Liver (tissue), 9 donors: Measurements from ENCODE around the gene CFAP99. TPM values are rescaled to one million over a fixed set of nuclear protein-coding genes. Genes with fewer than 3 reads are reported as not detected.

Source experiments
- DNase-seq: peaks from one replicate; pipeline ENCODE4 v3.0.0-alpha.2; 2017; ENCODE audit warnings: low spot score
- H3K27ac ChIP-seq, 2 donors: one replicate each; pipeline ENCODE4 v1.7.0; 2013; ENCODE audit warnings: inconsistent platforms in 2 of 2, low read length in 2 of 2, control low read depth in 1 of 2, low read depth in 1 of 2, mild to moderate bottlenecking in 1 of 2
- H3K27me3 ChIP-seq, 4 donors: one replicate each; pipeline versions ENCODE4 v1.6.1 to v1.7.0; 2013; ENCODE audit warnings: low read length in 3 of 4, inconsistent platforms in 1 of 4, mild to moderate bottlenecking in 1 of 4, moderate library complexity in 1 of 4; ENCODE audit not compliant: control insufficient read depth in 4 of 4, insufficient read depth in 4 of 4
- H3K36me3 ChIP-seq, 4 donors: one replicate each; pipeline versions ENCODE4 v1.6.1 to v1.7.0; 2013; ENCODE audit warnings: low read length in 3 of 4, mild to moderate bottlenecking in 3 of 4, low read depth in 1 of 4, moderate library complexity in 1 of 4; ENCODE audit not compliant: control insufficient read depth in 4 of 4, insufficient read depth in 3 of 4
- H3K4me1 ChIP-seq, 4 donors: one replicate each; pipeline versions ENCODE4 v1.6.1 to v1.7.0; 2013; ENCODE audit warnings: low read length in 3 of 4, mild to moderate bottlenecking in 3 of 4, moderate library complexity in 1 of 4; ENCODE audit not compliant: control insufficient read depth in 4 of 4, insufficient read depth in 4 of 4
- H3K4me3 ChIP-seq, 3 donors: one replicate each; pipeline versions ENCODE4 v1.6.1 to v1.7.0; 2013; ENCODE audit warnings: low read length in 3 of 3, control low read depth in 1 of 3, low read depth in 1 of 3, mild to moderate bottlenecking in 1 of 3
- H3K9ac ChIP-seq, 2 donors: one replicate each; pipeline ENCODE4 v1.7.0; 2013; ENCODE audit warnings: low read length in 2 of 2, mild to moderate bottlenecking in 2 of 2, moderate library complexity in 2 of 2, control low read depth in 1 of 2, low read depth in 1 of 2
- H3K9me3 ChIP-seq, 4 donors: one replicate each; pipeline versions ENCODE4 v1.6.1 to v1.7.0; 2013; ENCODE audit warnings: low read length in 3 of 4; ENCODE audit not compliant: control insufficient read depth in 4 of 4
- EGR1 ChIP-seq, 2 donors: IDR thresholded peaks; 2 replicates each; pipeline ENCODE4 v1.6.1; 2016 to 2018; ENCODE audit warnings: antibody characterized with exemption in 2 of 2, low read depth in 2 of 2
- GABPA ChIP-seq, 2 donors: IDR thresholded peaks in 1 of 2; conservative IDR thresholded peaks in 1 of 2; 2 replicates each; pipeline ENCODE4 v1.6.1; 2016; ENCODE audit warnings: antibody characterized with exemption in 2 of 2, mild to moderate bottlenecking in 1 of 2, moderate library complexity in 1 of 2
- HNF4A ChIP-seq, 2 donors: conservative IDR thresholded peaks; 2 replicates each; pipeline ENCODE4 v1.6.1; 2016; ENCODE audit warnings: antibody characterized with exemption in 2 of 2, mild to moderate bottlenecking in 2 of 2
- HNF4G ChIP-seq: IDR thresholded peaks from 2 replicates; pipeline ENCODE4 v1.6.1; 2016; ENCODE audit warnings: antibody characterized with exemption
- JUND ChIP-seq, 2 donors: IDR thresholded peaks; 2 replicates each; pipeline ENCODE4 v1.6.1; 2016; ENCODE audit warnings: antibody characterized with exemption in 2 of 2
- NR2F2 ChIP-seq: IDR thresholded peaks from 2 replicates; pipeline ENCODE4 v1.6.1; 2016; ENCODE audit warnings: antibody characterized with exemption
- RAD21 ChIP-seq, 2 donors: IDR thresholded peaks; 2 replicates each; pipeline ENCODE4 v1.6.1; 2016; ENCODE audit warnings: antibody characterized with exemption in 2 of 2, mild to moderate bottlenecking in 2 of 2
- RXRA ChIP-seq, 2 donors: IDR thresholded peaks; 2 replicates each; pipeline ENCODE4 v1.6.1; 2017 to 2018; ENCODE audit warnings: antibody characterized with exemption in 2 of 2, mild to moderate bottlenecking in 1 of 2
- SP1 ChIP-seq: IDR thresholded peaks from 2 replicates; pipeline ENCODE4 v1.6.1; 2018; ENCODE audit warnings: antibody characterized with exemption, mild to moderate bottlenecking
- TAF1 ChIP-seq: conservative IDR thresholded peaks from 2 replicates; pipeline ENCODE4 v1.6.1; 2016; ENCODE audit warnings: antibody characterized with exemption, mild to moderate bottlenecking
- YY1 ChIP-seq: IDR thresholded peaks from 2 replicates; pipeline ENCODE4 v1.6.1; 2016; ENCODE audit warnings: antibody characterized with exemption, mild to moderate bottlenecking
- WGBS: extraction: QIAGEN DNeasy Blood & Tissue Kit; methylation state at CpG from one replicate; pipeline ENCODE4 v1.1.7; 2013; 5-methylcytosine and 5-hydroxymethylcytosine counted together
- polyA plus RNA-seq, 2 donors: library from polyadenylated mRNA; stranded (reverse) in 1 of 2; unstranded in 1 of 2; fragments of 200-250 nt in 1 of 2; fragments of >200 nt in 1 of 2; fragmentation: Nextera tagmentation in 1 of 2; extraction: Ambion mirVana in 1 of 2; gene quantifications; one replicate each; pipeline versions ENCODE4 v1.2.1 to v1.2.3, GENCODE V29; 2013 to 2015
- total RNA-seq, 2 donors: library from RNA; depleted of rRNA; stranded (reverse); fragments of >200 nt; gene quantifications; one replicate each; pipeline ENCODE4 v1.2.3, GENCODE V29; 2014
- TF ChIP-seq, protein P1 (sequence below): IDR thresholded peaks from 2 replicates; pipeline ENCODE4 v1.6.1; 2016; ENCODE audit warnings: antibody characterized with exemption
- TF ChIP-seq, protein P2 (sequence below): fragments of 150-350 bp; IDR thresholded peaks from 2 replicates; pipeline ENCODE4 v1.5.1; 2017; ENCODE audit warnings: improper control_type of control experiment, low read depth, low read length; ENCODE audit not compliant: missing input control
- TF ChIP-seq, protein P3 (sequence below): IDR thresholded peaks from 2 replicates; pipeline ENCODE4 v1.6.1; 2016; ENCODE audit warnings: antibody characterized with exemption, mild to moderate bottlenecking
- TF ChIP-seq, protein P4 (sequence below): IDR thresholded peaks from 2 replicates; pipeline ENCODE4 v1.6.1; 2016; ENCODE audit warnings: antibody characterized with exemption
- donor health status: healthy.
- donor health status: healthy.
- donor health status: healthy.
- donor health status: healthy.
- donor health status: healthy.

The CFAP99 gene
- total and polyA plus RNA-seq, 4 donors: 0.33 to 0.36 TPM; not detected in 2

DNA sequence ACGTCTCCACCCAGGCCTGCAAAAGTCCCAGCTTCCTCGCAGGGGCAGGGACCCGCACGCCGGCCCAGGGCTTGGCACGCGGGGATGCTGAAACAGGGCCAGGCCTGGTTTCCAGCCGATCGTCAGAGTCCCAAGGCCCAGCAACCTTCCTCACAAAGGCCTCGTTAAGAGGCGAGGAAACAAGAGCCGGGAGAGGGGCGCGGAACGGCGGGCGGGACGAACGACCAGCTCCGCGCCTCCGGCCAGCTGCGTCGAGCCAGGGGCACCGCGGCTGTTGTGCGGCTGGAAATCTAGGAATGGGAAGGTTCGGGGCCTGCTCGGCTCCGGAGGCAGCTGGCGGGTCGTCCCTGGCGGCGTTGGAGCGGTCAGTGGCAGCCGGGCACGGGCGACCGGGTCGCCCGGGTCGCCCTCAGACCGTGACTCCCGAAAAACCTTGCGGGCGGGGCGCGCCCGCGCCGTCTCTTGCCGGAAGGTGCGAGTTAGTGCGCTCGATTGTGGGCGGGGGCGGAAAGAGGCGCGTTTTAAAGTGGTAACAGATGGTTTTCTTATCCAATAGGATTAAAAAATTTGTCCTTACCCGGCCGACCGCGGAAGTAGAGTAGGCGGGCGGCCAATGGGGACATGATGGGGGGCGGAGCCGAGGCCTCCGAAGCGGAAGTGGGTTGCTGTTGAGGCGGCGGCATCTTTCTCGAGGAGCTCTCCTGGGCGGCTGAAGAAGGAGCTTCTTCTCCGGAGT, 49.9 kb downstream of the CFAP99 start, which contains the start of gene RNF4:
Gene RNF4 (plus strand): TSS at position 651 of the 736 bp plus-strand sequence. CDS start 21,388 bp downstream, outside the sequence.
- Histone ChIP-seq H3K9ac (peak within 1 kb of the TSS; percentile 79 to 85), H3K36me3 (peaks cover 0 to 6% (median 4%) of the 10 kb centered on the region in 4 donors), H3K4me3 (peak within 1 kb of the TSS; percentile 71 to 99 (median 92)), H3K27me3 (no peaks in the 10 kb centered on the region), H3K4me1 (peaks cover 4 to 20% (median 17%) of the 10 kb centered on the region in 4 donors), H3K27ac (peak within 1 kb of the TSS; percentile 83 to 90), H3K9me3 (no peaks in the 10 kb centered on the region)
- peak; percentile 92 for DNase-seq
- WGBS: under 1% methylated on average over 74 of the region's 74 CpGs
- TF ChIP-seq, protein P1, sequence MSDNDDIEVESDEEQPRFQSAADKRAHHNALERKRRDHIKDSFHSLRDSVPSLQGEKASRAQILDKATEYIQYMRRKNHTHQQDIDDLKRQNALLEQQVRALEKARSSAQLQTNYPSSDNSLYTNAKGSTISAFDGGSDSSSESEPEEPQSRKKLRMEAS: peak; percentile 37
- TF ChIP-seq YY1 (peak; percentile 73), EGR1 (IDR thresholded peaks at IDR 0.05; ENCODE audit: low read depth in 2 of 2) (peak; percentile 79 to 88), JUND (IDR thresholded peaks at IDR 0.05) (no peak), HNF4A (conservative IDR thresholded peaks at IDR 0.05) (peak in 1 of 2 donors; percentile 23), SP1 (peak; percentile 60), TAF1 (peak; percentile 48), RXRA (IDR thresholded peaks at IDR 0.05) (peak; percentile 20 to 32), NR2F2 (no peak), HNF4G (no peak), RAD21 (IDR thresholded peaks at IDR 0.05) (peak in 1 of 2 donors; percentile 30), GABPA (IDR thresholded peaks at IDR 0.05 in 1 of 2, conservative IDR thresholded peaks at IDR 0.05 in 1 of 2) (peak; percentile 78 to 93)
- TF ChIP-seq, protein P2, sequence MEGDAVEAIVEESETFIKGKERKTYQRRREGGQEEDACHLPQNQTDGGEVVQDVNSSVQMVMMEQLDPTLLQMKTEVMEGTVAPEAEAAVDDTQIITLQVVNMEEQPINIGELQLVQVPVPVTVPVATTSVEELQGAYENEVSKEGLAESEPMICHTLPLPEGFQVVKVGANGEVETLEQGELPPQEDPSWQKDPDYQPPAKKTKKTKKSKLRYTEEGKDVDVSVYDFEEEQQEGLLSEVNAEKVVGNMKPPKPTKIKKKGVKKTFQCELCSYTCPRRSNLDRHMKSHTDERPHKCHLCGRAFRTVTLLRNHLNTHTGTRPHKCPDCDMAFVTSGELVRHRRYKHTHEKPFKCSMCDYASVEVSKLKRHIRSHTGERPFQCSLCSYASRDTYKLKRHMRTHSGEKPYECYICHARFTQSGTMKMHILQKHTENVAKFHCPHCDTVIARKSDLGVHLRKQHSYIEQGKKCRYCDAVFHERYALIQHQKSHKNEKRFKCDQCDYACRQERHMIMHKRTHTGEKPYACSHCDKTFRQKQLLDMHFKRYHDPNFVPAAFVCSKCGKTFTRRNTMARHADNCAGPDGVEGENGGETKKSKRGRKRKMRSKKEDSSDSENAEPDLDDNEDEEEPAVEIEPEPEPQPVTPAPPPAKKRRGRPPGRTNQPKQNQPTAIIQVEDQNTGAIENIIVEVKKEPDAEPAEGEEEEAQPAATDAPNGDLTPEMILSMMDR: no peak
- TF ChIP-seq, protein P3, sequence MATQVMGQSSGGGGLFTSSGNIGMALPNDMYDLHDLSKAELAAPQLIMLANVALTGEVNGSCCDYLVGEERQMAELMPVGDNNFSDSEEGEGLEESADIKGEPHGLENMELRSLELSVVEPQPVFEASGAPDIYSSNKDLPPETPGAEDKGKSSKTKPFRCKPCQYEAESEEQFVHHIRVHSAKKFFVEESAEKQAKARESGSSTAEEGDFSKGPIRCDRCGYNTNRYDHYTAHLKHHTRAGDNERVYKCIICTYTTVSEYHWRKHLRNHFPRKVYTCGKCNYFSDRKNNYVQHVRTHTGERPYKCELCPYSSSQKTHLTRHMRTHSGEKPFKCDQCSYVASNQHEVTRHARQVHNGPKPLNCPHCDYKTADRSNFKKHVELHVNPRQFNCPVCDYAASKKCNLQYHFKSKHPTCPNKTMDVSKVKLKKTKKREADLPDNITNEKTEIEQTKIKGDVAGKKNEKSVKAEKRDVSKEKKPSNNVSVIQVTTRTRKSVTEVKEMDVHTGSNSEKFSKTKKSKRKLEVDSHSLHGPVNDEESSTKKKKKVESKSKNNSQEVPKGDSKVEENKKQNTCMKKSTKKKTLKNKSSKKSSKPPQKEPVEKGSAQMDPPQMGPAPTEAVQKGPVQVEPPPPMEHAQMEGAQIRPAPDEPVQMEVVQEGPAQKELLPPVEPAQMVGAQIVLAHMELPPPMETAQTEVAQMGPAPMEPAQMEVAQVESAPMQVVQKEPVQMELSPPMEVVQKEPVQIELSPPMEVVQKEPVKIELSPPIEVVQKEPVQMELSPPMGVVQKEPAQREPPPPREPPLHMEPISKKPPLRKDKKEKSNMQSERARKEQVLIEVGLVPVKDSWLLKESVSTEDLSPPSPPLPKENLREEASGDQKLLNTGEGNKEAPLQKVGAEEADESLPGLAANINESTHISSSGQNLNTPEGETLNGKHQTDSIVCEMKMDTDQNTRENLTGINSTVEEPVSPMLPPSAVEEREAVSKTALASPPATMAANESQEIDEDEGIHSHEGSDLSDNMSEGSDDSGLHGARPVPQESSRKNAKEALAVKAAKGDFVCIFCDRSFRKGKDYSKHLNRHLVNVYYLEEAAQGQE: no peak

DNA sequence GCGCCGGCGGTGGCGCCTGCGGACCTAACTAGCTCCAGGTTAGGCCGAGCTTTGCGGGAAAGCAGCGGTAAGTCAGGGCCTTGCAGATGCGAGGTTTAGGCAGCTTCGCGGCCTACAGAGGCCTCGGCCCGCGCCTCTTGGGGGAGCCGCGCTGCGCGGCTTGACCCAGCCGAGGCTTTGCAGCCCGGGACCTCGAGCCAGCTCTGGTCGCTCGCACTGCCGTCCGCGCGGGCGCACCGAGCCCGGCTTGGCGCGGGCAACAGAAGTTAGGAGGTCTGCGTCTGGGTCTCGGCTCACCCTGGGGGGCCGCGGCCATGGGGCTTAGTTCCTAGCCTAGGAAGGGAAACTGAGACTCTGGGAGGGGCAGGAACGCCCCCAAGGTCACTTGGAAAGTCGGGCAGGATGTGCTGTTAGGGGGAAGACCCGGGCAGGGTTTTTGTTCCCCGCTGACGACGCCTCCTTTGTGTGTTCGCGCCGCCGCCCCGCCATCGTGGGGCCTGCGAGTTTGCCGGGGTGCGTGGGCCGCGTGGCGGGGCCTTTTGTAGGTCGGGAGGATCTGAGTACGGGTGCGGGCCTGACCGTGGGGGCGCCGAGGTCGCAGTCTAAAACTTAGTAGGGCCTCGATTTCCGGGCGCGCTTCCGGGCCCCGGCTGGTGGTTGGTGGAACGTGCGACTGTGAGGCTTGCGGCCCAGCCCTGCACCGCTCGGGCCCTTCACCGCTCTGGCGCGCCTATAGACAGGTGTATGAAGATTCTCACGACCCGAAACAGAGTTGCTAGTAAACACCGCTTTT, 50.6 kb downstream of the CFAP99 start:
- Histone ChIP-seq H3K9me3 (no peaks in the 10 kb centered on the region), H3K27me3 (no peaks in the 10 kb centered on the region), H3K36me3 (peaks cover 0 to 6% (median 4%) of the 10 kb centered on the region in 4 donors), H3K4me3 (peak overlapping the region; percentile 71 to 99 (median 92)), H3K4me1 (peaks cover 4 to 20% (median 17%) of the 10 kb centered on the region in 4 donors), H3K27ac (peak overlapping the region; percentile 78 to 90), H3K9ac (peak overlapping the region; percentile 79 to 85)
- WGBS: under 1% methylated on average over 78 of the region's 78 CpGs
- peak; percentile 65 for DNase-seq
- TF ChIP-seq, protein P2: no peak
- TF ChIP-seq GABPA (IDR thresholded peaks at IDR 0.05 in 1 of 2, conservative IDR thresholded peaks at IDR 0.05 in 1 of 2): no peak
- TF ChIP-seq RAD21 (IDR thresholded peaks at IDR 0.05): no peak
- no peak for TF ChIP-seq EGR1 (IDR thresholded peaks at IDR 0.05; ENCODE audit: low read depth in 2 of 2)
- no peak for TF ChIP-seq RXRA (IDR thresholded peaks at IDR 0.05)
- TF ChIP-seq, protein P1: no peak
- TF ChIP-seq JUND (IDR thresholded peaks at IDR 0.05): no peak
- TF ChIP-seq, protein P4, sequence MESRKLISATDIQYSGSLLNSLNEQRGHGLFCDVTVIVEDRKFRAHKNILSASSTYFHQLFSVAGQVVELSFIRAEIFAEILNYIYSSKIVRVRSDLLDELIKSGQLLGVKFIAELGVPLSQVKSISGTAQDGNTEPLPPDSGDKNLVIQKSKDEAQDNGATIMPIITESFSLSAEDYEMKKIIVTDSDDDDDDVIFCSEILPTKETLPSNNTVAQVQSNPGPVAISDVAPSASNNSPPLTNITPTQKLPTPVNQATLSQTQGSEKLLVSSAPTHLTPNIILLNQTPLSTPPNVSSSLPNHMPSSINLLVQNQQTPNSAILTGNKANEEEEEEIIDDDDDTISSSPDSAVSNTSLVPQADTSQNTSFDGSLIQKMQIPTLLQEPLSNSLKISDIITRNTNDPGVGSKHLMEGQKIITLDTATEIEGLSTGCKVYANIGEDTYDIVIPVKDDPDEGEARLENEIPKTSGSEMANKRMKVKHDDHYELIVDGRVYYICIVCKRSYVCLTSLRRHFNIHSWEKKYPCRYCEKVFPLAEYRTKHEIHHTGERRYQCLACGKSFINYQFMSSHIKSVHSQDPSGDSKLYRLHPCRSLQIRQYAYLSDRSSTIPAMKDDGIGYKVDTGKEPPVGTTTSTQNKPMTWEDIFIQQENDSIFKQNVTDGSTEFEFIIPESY: no peak
- no peak for TF ChIP-seq HNF4A (conservative IDR thresholded peaks at IDR 0.05)
